GOT3 (cell line): Measurements from ENCODE around the gene HMOX1.

ENCODE experiments used
- DNase-seq: peaks from one replicate; lab custom pipeline; 2025; ENCODE audit warnings: mixed read lengths; lab: John Stamatoyannopoulos, UW

HMOX1 gene

GRCh38 chr22:35380537-35381423 lies at the start of gene HMOX1:
HMOX1 (plus strand) TSS chr22:35381096; CDS start chr22:35381174, 78 bp downstream.
- DNase-seq: peak; percentile 77

DNA sequence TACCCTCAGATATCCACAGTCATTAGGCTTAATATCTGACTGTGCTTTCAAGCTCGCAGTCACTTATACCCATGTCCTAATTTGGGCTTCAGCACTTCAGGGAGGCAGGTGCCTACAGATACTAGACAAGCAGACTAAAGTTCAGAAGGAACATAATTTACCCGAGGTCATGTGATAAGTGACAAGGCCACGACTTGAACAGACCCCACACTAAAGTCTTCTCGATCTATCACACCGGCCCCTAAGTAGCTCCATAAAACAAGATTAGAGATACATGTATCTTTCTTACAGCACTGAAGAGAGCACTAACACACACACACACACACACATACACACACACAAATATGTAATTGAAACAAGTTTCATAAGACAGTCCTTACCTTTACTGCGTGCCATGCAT lies 48.6 kb upstream of the HMOX1 start:
- DNase-seq: no peak

GRCh38 chr22:35333220-35333619 lies 47.7 kb upstream of the HMOX1 start:
- DNase-seq: no peak

DNA sequence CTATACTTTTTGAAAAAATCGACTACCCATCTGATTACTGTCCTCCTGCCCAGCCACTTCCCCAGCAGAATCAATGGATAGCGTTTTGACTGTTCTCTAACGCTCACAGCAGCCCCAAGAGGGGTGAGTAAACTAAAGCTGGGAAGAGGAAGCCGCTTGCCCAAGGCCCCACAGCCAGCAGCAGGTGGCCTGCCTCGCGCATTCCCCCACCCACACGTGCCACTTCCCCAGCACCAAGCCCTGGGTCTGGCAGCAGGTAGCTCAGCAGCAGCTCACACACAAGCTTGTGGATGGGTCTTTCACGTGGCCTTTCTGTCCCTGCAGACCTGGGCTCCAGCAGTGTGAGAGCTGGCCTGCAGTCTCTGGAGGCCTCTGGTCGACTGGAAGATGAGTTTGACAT lies 46.9 kb upstream of the HMOX1 start:
- DNase-seq: no peak

DNA sequence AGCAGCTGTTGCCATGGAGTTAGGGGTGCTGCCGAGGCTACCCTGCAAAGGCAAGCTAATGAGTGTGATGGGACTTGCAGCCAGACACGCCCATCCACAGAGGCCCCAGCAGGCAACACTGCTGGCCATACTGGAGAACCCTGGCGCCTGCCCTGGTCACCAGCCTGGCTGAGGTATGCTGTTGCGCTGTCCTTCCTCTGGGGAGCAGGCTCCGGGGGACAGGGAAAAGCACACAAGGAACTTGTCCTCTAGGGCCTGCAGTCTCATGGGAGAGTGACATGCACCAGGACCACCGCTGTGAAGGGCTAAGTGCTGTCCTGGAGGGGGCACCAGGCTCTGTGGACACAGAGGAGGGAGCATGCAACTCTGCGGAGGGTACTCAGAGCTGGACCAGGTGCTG lies 45.4 kb upstream of the HMOX1 start:
- DNase-seq: no peak

GRCh38 chr22:35335936-35336781 lies 44.7 kb upstream of the HMOX1 start:
- DNase-seq: no peak

GRCh38 chr22:35337932-35338331 lies 43.0 kb upstream of the HMOX1 start:
- DNase-seq: no peak

DNA sequence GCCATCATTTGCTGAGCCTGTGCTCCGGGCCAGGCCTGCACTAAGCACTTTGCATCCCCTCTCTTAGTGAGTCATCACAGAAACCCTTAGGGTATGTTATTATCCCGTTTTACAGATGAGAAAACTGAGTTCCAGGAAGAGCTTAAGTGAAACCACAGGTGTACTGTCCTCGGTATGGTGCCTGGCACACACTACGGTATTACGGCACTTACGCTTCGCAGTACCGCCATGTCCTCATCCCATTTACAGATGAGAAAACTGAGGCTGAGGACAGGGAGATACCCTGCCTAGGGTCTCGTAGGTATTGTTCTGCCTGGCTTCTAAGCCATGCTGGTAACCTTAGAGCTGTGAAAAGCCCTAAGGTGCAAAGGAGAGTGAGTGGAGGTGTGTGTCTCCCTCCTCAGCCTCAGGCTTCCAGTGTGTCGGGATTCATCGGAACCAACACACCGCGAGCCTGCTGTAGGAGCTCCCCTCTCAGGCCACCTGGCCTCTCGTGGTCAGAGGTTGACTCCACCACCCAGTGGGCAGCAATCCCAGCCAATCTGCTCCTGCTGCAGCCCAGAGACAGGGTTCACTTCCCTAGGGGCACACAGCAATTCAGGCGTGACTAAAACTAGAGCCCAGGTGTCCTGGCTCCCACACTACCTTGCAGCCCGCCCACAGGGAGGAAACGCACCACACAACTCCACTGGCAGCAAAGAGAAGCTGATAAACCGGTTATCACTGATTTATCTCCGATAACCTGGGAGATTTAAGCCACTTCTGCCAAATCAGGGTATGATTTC lies 39.6 kb upstream of the HMOX1 start:
- DNase-seq: no peak

DNA sequence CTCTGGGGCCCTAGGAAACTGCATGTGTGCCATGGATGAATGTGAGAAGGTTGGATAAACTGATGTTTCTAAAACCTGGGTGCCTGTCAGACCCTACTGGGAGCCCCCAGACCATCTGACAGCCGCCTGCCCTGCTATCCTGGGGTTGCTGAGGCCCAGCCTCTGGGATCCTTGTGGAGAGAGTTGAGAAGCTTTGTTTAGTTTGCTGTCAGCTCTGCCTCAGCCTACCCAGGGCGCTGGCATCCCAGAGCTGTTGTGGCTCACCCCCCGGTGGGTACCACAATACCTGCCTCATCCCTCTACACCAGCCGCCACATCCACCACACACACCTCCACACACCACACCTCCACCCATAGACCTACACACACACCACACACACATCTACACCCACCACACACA lies 38.5 kb upstream of the HMOX1 start:
- no peak for DNase-seq

- DNase-seq: no peak
Observed at GRCh38 chr22:35343664-35344550, 37.0 kb upstream of the HMOX1 start.

DNA sequence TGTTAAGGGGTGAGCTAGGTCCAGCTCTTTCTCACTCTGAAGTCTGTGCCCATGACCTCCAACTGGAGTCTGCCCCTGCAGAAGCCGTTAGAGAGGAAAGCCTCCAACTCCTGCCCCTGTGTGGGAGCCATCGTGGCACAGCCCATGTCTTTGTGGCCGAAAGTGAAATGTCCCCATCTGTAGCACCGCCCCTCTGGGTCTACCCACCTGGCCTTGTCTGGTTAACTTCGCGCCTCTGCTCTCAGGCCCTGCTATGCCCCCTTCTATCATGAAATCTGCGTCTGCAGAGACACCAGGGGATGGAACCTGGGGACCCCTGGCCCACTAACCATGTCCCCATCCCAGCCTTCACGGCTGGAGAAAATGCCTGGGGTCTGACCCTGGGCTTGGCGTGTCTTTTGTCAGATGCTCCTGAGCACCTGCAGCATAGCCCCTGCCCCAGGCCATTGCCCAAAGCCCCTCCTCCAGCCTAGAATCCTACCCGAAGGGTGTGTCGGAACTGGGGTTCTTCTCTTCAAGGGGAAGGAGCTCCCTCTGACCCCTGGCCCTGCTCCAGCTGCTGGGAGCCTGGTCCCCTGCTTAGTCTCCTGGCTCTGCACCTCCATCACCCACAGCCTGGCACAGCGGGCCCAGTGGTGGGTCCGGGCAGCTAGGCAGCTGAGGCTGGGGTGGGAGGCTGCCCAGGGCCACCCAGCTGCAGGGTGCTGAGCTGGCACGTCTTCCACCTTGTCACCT lies 35.8 kb upstream of the HMOX1 start:
- DNase-seq: no peak

GRCh38 chr22:35345808-35346505 lies 34.9 kb upstream of the HMOX1 start:
- no peak for DNase-seq

GRCh38 chr22:35346596-35347220 lies 34.2 kb upstream of the HMOX1 start:
- no peak for DNase-seq

GRCh38 chr22:35347462-35347861 lies 33.4 kb upstream of the HMOX1 start:
- DNase-seq: no peak

GRCh38 chr22:35348026-35348590 lies 32.8 kb upstream of the HMOX1 start:
- no peak for DNase-seq

- DNase-seq: no peak
Observed at GRCh38 chr22:35348703-35349102, 32.2 kb upstream of the HMOX1 start.

- no peak for DNase-seq
Observed at GRCh38 chr22:35349368-35349703, 31.6 kb upstream of the HMOX1 start.

- DNase-seq: no peak
Observed at GRCh38 chr22:35349704-35350538, 31.0 kb upstream of the HMOX1 start.
